ENCODE data around the gene OSBPL9.
A peak's percentile ranks its signal among the peaks of the same experiment; 100 is the strongest.
"Not testable (repeated sequence)": the region's sequence is repeated elsewhere in the genome, so short reads cannot be mapped to it uniquely, and the experiment has no call there.

The OSBPL9 gene

GRCh38 chr1:51715369-51715768 is 98.5 kb downstream of the OSBPL9 start:
- DNase-seq, result no peak

DNA sequence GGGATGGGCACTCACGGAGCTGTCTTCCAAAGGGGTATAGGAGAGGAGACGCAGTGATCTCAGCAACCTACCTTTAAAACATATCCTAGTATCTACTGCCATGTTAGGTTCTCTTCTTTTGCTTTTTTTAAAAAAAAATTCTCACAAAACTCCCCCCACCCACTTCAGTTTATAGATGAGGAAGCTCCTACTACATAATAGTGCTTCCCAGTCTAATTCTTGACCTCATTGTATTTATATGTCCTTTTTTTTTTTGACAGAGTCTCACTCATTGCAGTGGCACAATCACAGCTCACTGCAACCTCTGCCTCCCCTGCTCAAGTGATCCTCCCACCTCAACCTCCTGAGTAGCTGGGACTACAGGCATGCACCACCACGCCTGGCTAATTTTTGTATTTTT is 99.9 kb downstream of the OSBPL9 start:
- no peak for DNase-seq

GRCh38 chr1:51717842-51718241 is 101.0 kb downstream of the OSBPL9 start:
- DNase-seq, result no peak

DNA sequence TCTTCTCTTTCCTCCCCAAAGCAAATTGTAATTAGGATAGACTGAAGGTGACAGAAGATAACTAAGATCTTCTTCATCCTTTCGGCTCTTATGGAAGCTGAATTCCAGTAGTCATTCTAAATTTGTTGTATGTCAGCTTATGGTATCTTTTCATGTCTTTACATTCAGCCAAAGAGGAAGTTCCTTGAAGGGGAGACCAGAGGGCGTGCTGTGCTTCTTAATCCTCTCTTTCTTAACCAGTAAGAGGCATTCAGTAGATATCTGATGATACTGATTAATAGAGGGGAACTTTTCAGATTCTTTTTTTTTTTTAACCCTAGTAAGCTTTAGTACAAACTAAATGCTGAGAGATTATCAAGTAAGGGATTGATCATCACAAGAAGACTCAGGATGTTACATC is 102.3 kb downstream of the OSBPL9 start:
- no peak for DNase-seq

DNA sequence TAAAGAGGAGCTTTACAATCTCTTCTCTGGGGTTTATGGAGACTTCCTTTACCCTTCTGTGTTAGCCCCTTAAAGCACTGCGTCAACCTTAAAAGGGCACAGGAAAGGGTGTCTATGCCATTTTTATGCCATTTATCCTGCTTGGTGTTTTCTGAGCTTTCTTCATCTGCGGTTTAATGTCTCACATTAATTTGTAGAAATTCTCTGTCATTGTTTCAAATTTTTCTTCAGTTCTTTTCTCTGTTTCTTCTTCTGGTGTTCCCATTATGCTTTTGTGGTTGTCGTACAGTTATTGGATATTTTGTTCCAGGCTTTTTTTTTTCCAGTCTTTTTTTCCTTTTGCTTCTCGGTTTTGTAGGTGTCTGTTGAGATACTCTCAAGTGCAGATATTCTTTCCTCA is 107.9 kb downstream of the OSBPL9 start:
- no peak for DNase-seq

GRCh38 chr1:51726051-51726450 is 109.2 kb downstream of the OSBPL9 start:
- no peak for DNase-seq

GRCh38 chr1:51726544-51727225 is 109.8 kb downstream of the OSBPL9 start:
- DNase-seq, result no peak

- no peak for DNase-seq
Measured at GRCh38 chr1:51727366-51727765, 110.5 kb downstream of the OSBPL9 start.

GRCh38 chr1:51728611-51729155 is 111.8 kb downstream of the OSBPL9 start:
- no peak for DNase-seq

GRCh38 chr1:51729156-51729823 is 112.4 kb downstream of the OSBPL9 start:
- DNase-seq, result peak; percentile 99

- no peak for DNase-seq
Measured at GRCh38 chr1:51729824-51730301, 113.0 kb downstream of the OSBPL9 start.

GRCh38 chr1:51731998-51732397 is 115.1 kb downstream of the OSBPL9 start:
- no peak for DNase-seq

DNA sequence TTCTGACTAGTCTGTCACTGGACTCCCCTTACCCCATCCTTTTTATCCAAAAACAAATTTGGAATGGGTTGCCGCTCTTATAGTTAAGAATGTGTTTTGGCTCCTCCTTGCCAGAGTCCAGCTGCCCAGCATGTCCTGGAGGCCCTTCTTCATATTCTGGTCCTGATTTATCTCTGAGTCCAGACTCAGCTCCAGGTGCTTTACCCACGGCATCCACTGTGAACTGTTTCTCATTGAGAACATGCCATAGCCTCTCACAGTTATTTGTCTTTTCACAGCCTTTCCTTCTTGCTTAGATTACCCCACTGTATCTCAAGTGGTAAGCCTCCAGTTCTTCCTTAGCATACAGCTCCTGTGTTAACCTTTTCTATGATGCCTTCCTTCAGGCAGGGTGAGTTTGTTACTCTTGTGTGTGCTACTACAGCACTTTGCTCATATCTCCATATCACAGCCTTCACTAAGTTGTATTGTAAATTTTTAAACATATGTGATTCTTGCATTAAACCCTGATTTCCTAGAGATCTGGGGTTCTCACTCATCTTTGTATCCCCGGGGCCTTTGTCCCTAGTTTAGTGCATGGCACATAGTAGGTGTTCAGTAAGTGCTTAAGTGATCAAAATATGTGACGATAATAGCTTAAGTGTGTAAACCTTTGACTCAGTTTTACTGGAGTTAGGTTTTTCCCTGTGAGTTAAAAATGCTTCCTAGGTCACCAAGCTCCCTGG is 116.0 kb downstream of the OSBPL9 start:
- no peak for DNase-seq

GRCh38 chr1:51733426-51733774 is 116.5 kb downstream of the OSBPL9 start:
- not testable (repeated sequence) for DNase-seq

- no peak for DNase-seq
Measured at GRCh38 chr1:51733793-51734522, 117.1 kb downstream of the OSBPL9 start.

GRCh38 chr1:51734896-51735745 is 118.2 kb downstream of the OSBPL9 start:
- no peak for DNase-seq

- DNase-seq, result no peak
Measured at GRCh38 chr1:51735746-51736254, 118.9 kb downstream of the OSBPL9 start.

GRCh38 chr1:51736702-51737101 is 119.8 kb downstream of the OSBPL9 start:
- no peak for DNase-seq

DNA sequence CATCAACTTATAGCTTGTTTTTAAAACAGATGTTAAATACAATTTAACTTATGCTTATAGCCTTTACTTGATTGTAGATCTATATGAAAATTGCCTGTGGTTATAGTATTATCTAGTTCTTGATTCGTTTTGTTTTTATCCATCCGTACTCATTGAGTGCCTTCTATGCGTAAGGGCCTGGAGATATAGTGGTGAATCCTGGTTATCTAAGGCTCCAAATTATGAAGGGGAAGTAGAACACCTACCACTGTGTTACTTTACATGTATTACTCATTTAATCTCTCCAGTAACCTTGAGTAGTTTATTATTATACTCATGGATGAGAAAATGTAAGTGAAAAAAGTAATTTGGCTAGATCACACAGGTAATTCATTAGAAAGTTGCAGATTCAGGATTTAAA is 121.8 kb downstream of the OSBPL9 start:
- DNase-seq, result no peak

GRCh38 chr1:51740652-51741051 is 123.8 kb downstream of the OSBPL9 start:
- DNase-seq, result peak; percentile 37

GRCh38 chr1:51741121-51741681 is 124.3 kb downstream of the OSBPL9 start:
- no peak for DNase-seq
